HG03064 (cell line): ENCODE data around the gene CUX1.
"Not testable (repeated sequence)": the region's sequence is repeated elsewhere in the genome, so short reads cannot be mapped to it uniquely, and the experiment has no call there.

Experiments
- ATAC-seq: cut with Tn5 transposase; IDR thresholded peaks from one replicate; pipeline ENCODE4 v1.9.1; 2021; ENCODE audit warnings: low read depth; ENCODE audit not compliant: unreplicated experiment

The CUX1 gene

GRCh38 chr7:102330666-102331460, 513.4 kb downstream of the CUX1 start:
- ATAC-seq = not testable (repeated sequence)
